Panc1 (cell line): ENCODE data around the gene GPBP1L1.

ENCODE experiments used
- CTCF ChIP-seq: fragments of 450-650 bp; IDR thresholded peaks from 2 replicates; pipeline ENCODE4 v1.5.1; 2017; ENCODE audit warnings: mild to moderate bottlenecking
- POLR2AphosphoS5 ChIP-seq: IDR thresholded peaks from 2 replicates; pipeline ENCODE4 v1.6.1; 2012; ENCODE audit warnings: mild to moderate bottlenecking, low read depth, low read length, moderate library complexity
- REST ChIP-seq, 2 experiments: IDR thresholded peaks; 2 replicates each; pipeline ENCODE4 v1.6.1; 2011 to 2012; ENCODE audit warnings: low read depth in 2 of 2, control low read depth in 1 of 2, low read length in 1 of 2, mild to moderate bottlenecking in 1 of 2, moderate library complexity in 1 of 2; ENCODE audit not compliant: insufficient read depth in 1 of 2
- SIN3A ChIP-seq: IDR thresholded peaks from 2 replicates; pipeline ENCODE4 v1.6.1; 2012; ENCODE audit warnings: low read depth, mild to moderate bottlenecking, low read length, moderate library complexity, borderline replicate concordance; ENCODE audit not compliant: insufficient read depth
- TCF7L2 ChIP-seq: IDR thresholded peaks from 2 replicates; pipeline ENCODE4 v1.6.1; 2011; ENCODE audit warnings: mild to moderate bottlenecking, low read depth, low read length, inconsistent platforms

- TF ChIP-seq TCF7L2 (no peak), SIN3A (no peak), CTCF (no peak), REST (IDR thresholded peaks at IDR 0.05; ENCODE audit: insufficient read depth in 1 of 2, low read depth in 2 of 2, low read length in 1 of 2) (no peak), POLR2AphosphoS5 (no peak)
Observed at GRCh38 chr1:45674478-45674877, 11.9 kb downstream of the GPBP1L1 start.
